Measurements from ENCODE around the gene CAVIN4. TPM values are rescaled to one million over a fixed set of nuclear protein-coding genes. Genes with fewer than 3 reads are reported as not detected.

The CAVIN4 gene
- total and polyA plus RNA-seq, 4 experiments from 2014 or later: 0.19 to 0.41 TPM; not detected in 2

DNA sequence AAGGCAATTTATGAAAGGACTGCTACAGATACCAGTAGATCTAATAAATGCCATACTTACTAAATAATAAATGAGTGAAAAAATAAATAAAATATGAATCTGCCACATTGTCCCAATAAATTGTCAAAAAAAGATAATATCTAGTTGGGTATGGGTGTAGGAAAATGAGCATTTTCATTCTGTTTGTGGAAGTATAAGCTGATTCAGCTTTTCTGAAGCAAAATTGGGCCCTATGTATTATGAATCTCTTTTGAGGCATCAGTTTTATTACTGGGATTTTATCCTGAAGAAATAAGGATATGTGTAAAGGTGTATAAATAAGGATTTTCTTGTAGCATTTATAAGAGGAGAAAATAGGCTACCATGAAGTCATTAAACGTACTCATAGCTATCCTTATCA lies 46.1 kb downstream of the CAVIN4 start:
- H3K27me3 ChIP-seq (ENCODE audit: insufficient read depth, low read length): no peaks in the 10 kb centered on the region
- no peak overlapping the region for H3K27ac Mint-ChIP-seq
- no peak overlapping the region for H3K4me3 Mint-ChIP-seq
- H3K4me3 ChIP-seq (ENCODE audit: low read length in 2 of 2): no peak overlapping the region
- no peak for DNase-seq
- ChIA-PET POLR2A (ENCODE audit: partially characterized antibody) (no interaction called here), CTCF (ENCODE audit: partially characterized antibody) (no interaction called here)
- no peaks in the 10 kb centered on the region for H3K9me3 ChIP-seq (ENCODE audit: control insufficient read depth in 1 of 2, low read length in 2 of 2)
- no peak overlapping the region for H3K27ac ChIP-seq (ENCODE audit: low read depth, low read length)
- no peaks in the 10 kb centered on the region for H3K36me3 ChIP-seq (ENCODE audit: insufficient read depth, low read length)
- H3K9me3 Mint-ChIP-seq: peaks cover 0 to 11% (median 6%) of the 10 kb centered on the region in 8 donors
- intact Hi-C loops (cut with micrococcal nuclease): no loop called here
- H3K4me1 ChIP-seq (ENCODE audit: insufficient read depth, low read length): no peaks in the 10 kb centered on the region
- H3K36me3 Mint-ChIP-seq: peaks cover 0 to 1% of the 10 kb centered on the region in 2 donors
- peaks cover 0 to 3% of the 10 kb centered on the region in 2 donors for H3K27me3 Mint-ChIP-seq
- no peaks in the 10 kb centered on the region for H3K4me1 Mint-ChIP-seq

DNA sequence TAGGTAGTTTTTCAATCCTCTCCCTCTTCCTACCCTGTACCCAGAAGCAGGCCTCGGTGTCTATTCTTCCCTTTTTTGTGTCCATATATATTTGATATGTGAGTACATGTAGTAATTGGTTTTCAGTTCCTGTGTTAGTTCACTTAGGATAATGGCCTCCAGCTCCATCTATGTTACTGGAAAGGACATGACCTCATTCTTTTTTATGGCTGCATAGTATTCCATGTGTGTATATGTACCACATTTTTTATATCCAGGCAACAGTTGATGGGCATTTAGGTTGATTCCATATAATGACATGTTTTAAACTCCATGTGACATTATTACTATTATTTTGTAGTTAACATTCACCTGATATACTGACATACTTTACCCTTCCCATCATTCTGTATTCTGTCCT lies 49.1 kb downstream of the CAVIN4 start:
- no peaks in the 10 kb centered on the region for H3K36me3 ChIP-seq (ENCODE audit: insufficient read depth, low read length)
- Mint-ChIP-seq H3K27me3 (peaks cover 3 to 6% of the 10 kb centered on the region in 2 donors), H3K9me3 (peaks cover 0 to 11% (median 6%) of the 10 kb centered on the region in 8 donors), H3K36me3 (peaks cover 0 to 1% of the 10 kb centered on the region in 2 donors), H3K4me1 (no peaks in the 10 kb centered on the region), H3K4me3 (no peak overlapping the region), H3K27ac (no peak overlapping the region)
- CTCF ChIA-PET (ENCODE audit: partially characterized antibody): no interaction called here
- no peak overlapping the region for H3K27ac ChIP-seq (ENCODE audit: low read depth, low read length)
- no peak for DNase-seq
- no peaks in the 10 kb centered on the region for H3K27me3 ChIP-seq (ENCODE audit: insufficient read depth, low read length)
- H3K9me3 ChIP-seq (ENCODE audit: control insufficient read depth in 1 of 2, low read length in 2 of 2): no peaks in the 10 kb centered on the region
- H3K4me1 ChIP-seq (ENCODE audit: insufficient read depth, low read length): no peaks in the 10 kb centered on the region
- POLR2A ChIA-PET (ENCODE audit: partially characterized antibody): no interaction called here
- intact Hi-C loops (cut with micrococcal nuclease): no loop called here
- no peak overlapping the region for H3K4me3 ChIP-seq (ENCODE audit: low read length in 2 of 2)

DNA sequence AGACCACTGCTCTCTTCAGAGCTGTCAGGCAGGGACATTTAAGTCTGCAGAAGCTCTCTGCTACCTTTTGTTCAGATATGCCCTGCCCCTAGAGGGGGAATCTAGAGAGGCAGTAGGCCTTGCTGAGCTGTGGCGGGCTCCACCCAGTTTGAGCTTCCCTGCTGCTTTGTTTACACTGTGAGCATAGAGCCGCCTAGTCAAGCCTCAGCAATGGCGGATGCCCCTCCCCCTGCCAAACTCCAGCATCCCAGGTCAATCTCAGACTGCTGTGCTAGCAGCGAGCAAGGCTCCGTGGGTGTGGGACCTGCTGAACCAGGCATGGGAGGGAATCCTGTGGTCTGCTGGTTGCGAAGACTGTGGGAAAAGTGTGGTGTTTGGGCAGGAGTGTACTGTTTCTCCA lies 59.9 kb downstream of the CAVIN4 start:
- H3K9me3 ChIP-seq (ENCODE audit: control insufficient read depth in 1 of 2, low read length in 2 of 2): no peaks in the 10 kb centered on the region
- H3K4me1 ChIP-seq (ENCODE audit: insufficient read depth, low read length): no peaks in the 10 kb centered on the region
- ChIA-PET POLR2A (ENCODE audit: partially characterized antibody) (no interaction called here), CTCF (ENCODE audit: partially characterized antibody) (no interaction called here)
- Mint-ChIP-seq H3K9me3 (peaks cover 0 to 12% (median 7%) of the 10 kb centered on the region in 8 donors), H3K4me1 (no peaks in the 10 kb centered on the region), H3K4me3 (no peak overlapping the region), H3K27ac (no peak overlapping the region), H3K36me3 (no peaks in the 10 kb centered on the region), H3K27me3 (peaks cover 4 to 9% of the 10 kb centered on the region in 2 donors)
- H3K4me3 ChIP-seq (ENCODE audit: low read length in 2 of 2): no peak overlapping the region
- DNase-seq: no peak
- H3K36me3 ChIP-seq (ENCODE audit: insufficient read depth, low read length): no peaks in the 10 kb centered on the region
- H3K27me3 ChIP-seq (ENCODE audit: insufficient read depth, low read length): no peaks in the 10 kb centered on the region
- no peak overlapping the region for H3K27ac ChIP-seq (ENCODE audit: low read depth, low read length)
- intact Hi-C loops (cut with micrococcal nuclease): no loop called here

Other genes with a start within 250 kb of the CAVIN4 start
- 10 to 100 TPM; 22.4 to 22.8 TPM for gene TEX10, start 225.1 kb upstream of the CAVIN4 start, total RNA-seq
- 10 to 100 TPM in 1 of 2 donors, 1 to 10 TPM in 1; 5.6 to 15.9 TPM for gene TEX10, start 225.1 kb upstream of the CAVIN4 start, polyA plus RNA-seq
- 10 to 100 TPM; 14.4 to 14.8 TPM for gene MSANTD3, start 150.9 kb upstream of the CAVIN4 start, total RNA-seq
- gene MSANTD3, start 150.9 kb upstream of the CAVIN4 start, polyA plus RNA-seq: 1 to 10 TPM; 6.0 to 8.0 TPM
- not detected for gene TMEFF1, start 104.9 kb upstream of the CAVIN4 start, total RNA-seq
- not detected for gene TMEFF1, start 104.9 kb upstream of the CAVIN4 start, polyA plus RNA-seq